WTC11 (cell line): Measurements from ENCODE around the gene KIAA1210. TPM values are rescaled to one million over a fixed set of nuclear protein-coding genes. Genes with fewer than 3 reads are reported as not detected.

ENCODE experiments used
- ATAC-seq: fragments of 200-7000 bp; cut with Tn5 transposase; 2 replicates; pipeline ENCODE4 v1.10.0; 2021; ENCODE audit warnings: mild to moderate bottlenecking, moderate library complexity
- CTCF ChIA-PET: fragments of 300-600 bp; sonication (Branson Sonifier 250); formaldehyde crosslinking; loops from one replicate; lab custom pipeline; 2021; ENCODE audit warnings: antibody characterized with exemption; lab: Charles Lee
- POLR2A ChIA-PET: fragments of 350-600 bp; sonication (Branson Sonifier 250); formaldehyde crosslinking; loops from one replicate; lab custom pipeline; 2021; ENCODE audit warnings: antibody characterized with exemption; lab: Charles Lee
- DNase-seq: peaks from one replicate; pipeline ENCODE4 v3.0.0; 2021; ENCODE audit warnings: low spot score
- H3K27ac Mint-ChIP-seq: 2 replicates; pipeline ENCODE4 v1.8.0; 2021; ENCODE audit warnings: mixed read lengths
- H3K27me3 Mint-ChIP-seq: 2 replicates; pipeline ENCODE4 v1.8.0; 2021; ENCODE audit warnings: low read depth, mild to moderate bottlenecking, moderate library complexity, mixed read lengths
- H3K36me3 Mint-ChIP-seq: 2 replicates; pipeline ENCODE4 v1.8.0; 2021; ENCODE audit warnings: mixed read lengths
- H3K4me1 Mint-ChIP-seq: 2 replicates; pipeline ENCODE4 v1.8.0; 2022; ENCODE audit warnings: mixed read lengths
- H3K4me3 Mint-ChIP-seq: 2 replicates; pipeline ENCODE4 v1.8.0; 2021; ENCODE audit warnings: mild to moderate bottlenecking, moderate library complexity, mixed read lengths
- H3K9me3 Mint-ChIP-seq: 2 replicates; pipeline ENCODE4 v1.8.0; 2021; ENCODE audit warnings: mixed read lengths
- AR ChIP-seq: fragments of 250-450 bp; sonication (Bioruptor Pico); IDR thresholded peaks from 2 replicates; pipeline ENCODE4 v1.9.0; 2021; ENCODE audit warnings: mild to moderate bottlenecking
- ATF6 ChIP-seq: sonication (generic); formaldehyde crosslinking; IDR thresholded peaks from 2 replicates; pipeline ENCODE4 v1.8.1; 2023; ENCODE audit warnings: mild to moderate bottlenecking, missing genetic modification reagents
- CBFB ChIP-seq: sonication (generic); formaldehyde crosslinking; IDR thresholded peaks from 2 replicates; pipeline ENCODE4 v1.8.1; 2022; ENCODE audit warnings: mild to moderate bottlenecking, low read depth, missing genetic modification reagents
- CREB1 ChIP-seq: sonication (generic); formaldehyde crosslinking; IDR thresholded peaks from 2 replicates; pipeline ENCODE4 v1.8.0; 2023; ENCODE audit warnings: mild to moderate bottlenecking, missing genetic modification reagents
- ERG ChIP-seq: fragments of 250-450 bp; sonication (Bioruptor Pico); IDR thresholded peaks from 2 replicates; pipeline ENCODE4 v1.8.0; 2021; ENCODE audit warnings: mild to moderate bottlenecking
- FOXP1 ChIP-seq: sonication (generic); formaldehyde crosslinking; IDR thresholded peaks from 2 replicates; pipeline ENCODE4 v1.8.0; 2022; ENCODE audit warnings: missing genetic modification reagents, mild to moderate bottlenecking, moderate library complexity, borderline replicate concordance
- IRF1 ChIP-seq: sonication (generic); formaldehyde crosslinking; IDR thresholded peaks from 2 replicates; pipeline ENCODE4 v1.8.0; 2023; ENCODE audit warnings: missing genetic modification reagents
- TP53 ChIP-seq: sonication (generic); formaldehyde crosslinking; IDR thresholded peaks from 2 replicates; pipeline ENCODE4 v1.8.1; 2023; ENCODE audit warnings: mild to moderate bottlenecking, missing genetic modification reagents
- ZNF425 ChIP-seq: fragments of 250-450 bp; sonication (Bioruptor Pico); conservative IDR thresholded peaks from 2 replicates; pipeline ENCODE4 v1.9.0; 2021; ENCODE audit warnings: mild to moderate bottlenecking
- total RNA-seq: library from RNA; stranded (reverse); gene quantifications from 3 replicates; pipeline ENCODE4 v1.2.3, GENCODE V29; 2021
- TF ChIP-seq, protein P1 (sequence below): sonication (generic); formaldehyde crosslinking; IDR thresholded peaks from 2 replicates; pipeline ENCODE4 v1.8.0; 2022; ENCODE audit warnings: mild to moderate bottlenecking, missing genetic modification reagents
- TF ChIP-seq, protein P2 (sequence below): fragments of 250-450 bp; sonication (Bioruptor Pico); IDR thresholded peaks from 2 replicates; pipeline ENCODE4 v1.9.0; 2021; ENCODE audit warnings: mild to moderate bottlenecking, borderline replicate concordance
- TF ChIP-seq, protein P3 (sequence below): sonication (generic); formaldehyde crosslinking; IDR thresholded peaks from 2 replicates; pipeline ENCODE4 v1.8.1; 2023; ENCODE audit warnings: mild to moderate bottlenecking, moderate library complexity, missing genetic modification reagents

The KIAA1210 gene
- total RNA-seq, 1 experiment from 2014 or later = not detected

GRCh38 chrX:119072744-119073143, 54.9 kb downstream of the KIAA1210 start, which contains the start of gene CT47C1:
Gene CT47C1, plus strand, starts transcription at chrX:119072993. Its CDS starts 233 bp downstream, at chrX:119073226.
- H3K36me3 Mint-ChIP-seq = no peaks in the 10 kb centered on the region
- no peak for TF ChIP-seq TP53
- TF ChIP-seq, protein P1, sequence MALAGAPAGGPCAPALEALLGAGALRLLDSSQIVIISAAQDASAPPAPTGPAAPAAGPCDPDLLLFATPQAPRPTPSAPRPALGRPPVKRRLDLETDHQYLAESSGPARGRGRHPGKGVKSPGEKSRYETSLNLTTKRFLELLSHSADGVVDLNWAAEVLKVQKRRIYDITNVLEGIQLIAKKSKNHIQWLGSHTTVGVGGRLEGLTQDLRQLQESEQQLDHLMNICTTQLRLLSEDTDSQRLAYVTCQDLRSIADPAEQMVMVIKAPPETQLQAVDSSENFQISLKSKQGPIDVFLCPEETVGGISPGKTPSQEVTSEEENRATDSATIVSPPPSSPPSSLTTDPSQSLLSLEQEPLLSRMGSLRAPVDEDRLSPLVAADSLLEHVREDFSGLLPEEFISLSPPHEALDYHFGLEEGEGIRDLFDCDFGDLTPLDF = no peak
- TF ChIP-seq CBFB (CRISPR knock-in tag) = no peak
- TF ChIP-seq IRF1 = no peak
- TF ChIP-seq, all 79 proteins: peak for 0
- ChIA-PET CTCF (no interaction called here), POLR2A (no interaction called here)
- Mint-ChIP-seq H3K4me3 (no peak within 1 kb of the TSS), H3K27me3 (peaks cover 4% of the 10 kb centered on the region; the same call in 1 of the 2 replicates), H3K9me3 (no peaks in the 10 kb centered on the region), H3K4me1 (no peaks in the 10 kb centered on the region), H3K27ac (no peak within 1 kb of the TSS)
- DNase-seq (no peak), ATAC-seq (no peak)

DNA sequence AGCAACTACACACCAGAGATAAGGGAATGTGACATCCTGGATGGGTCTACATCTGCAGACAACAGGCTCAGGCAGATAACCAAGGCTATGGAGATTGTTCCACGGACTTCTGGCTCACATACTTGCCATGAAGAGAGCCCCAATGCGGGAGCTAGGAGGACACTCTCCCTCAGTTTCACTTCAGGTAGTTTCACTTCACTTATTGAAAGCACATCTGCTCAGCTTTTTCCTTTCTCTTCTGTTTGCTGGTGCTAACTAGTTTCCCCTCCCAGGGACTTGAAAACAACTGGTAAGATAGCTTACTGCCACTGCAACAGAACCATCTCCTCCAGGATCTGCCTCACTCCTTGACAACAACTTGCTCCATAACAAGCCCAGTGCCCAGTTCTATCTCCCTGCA, 56.2 kb downstream of the KIAA1210 start:
- no peak overlapping the region for H3K27ac Mint-ChIP-seq
- no peaks in the 10 kb centered on the region for H3K4me1 Mint-ChIP-seq
- ATAC-seq = no peak
- no peaks in the 10 kb centered on the region for H3K9me3 Mint-ChIP-seq
- CTCF ChIA-PET = no interaction called here
- no peak for TF ChIP-seq CREB1
- POLR2A ChIA-PET = no interaction called here
- no peak overlapping the region for H3K4me3 Mint-ChIP-seq
- peaks cover 4% of the 10 kb centered on the region; the same call in 1 of the 2 replicates for H3K27me3 Mint-ChIP-seq
- no peak for DNase-seq
- H3K36me3 Mint-ChIP-seq = no peaks in the 10 kb centered on the region

- Mint-ChIP-seq H3K4me3 (no peak overlapping the region), H3K27ac (no peak overlapping the region), H3K36me3 (no peaks in the 10 kb centered on the region), H3K27me3 (peaks cover 4% of the 10 kb centered on the region; the same call in 1 of the 2 replicates), H3K4me1 (no peaks in the 10 kb centered on the region), H3K9me3 (no peaks in the 10 kb centered on the region)
- CTCF ChIA-PET = no interaction called here
- no peak for DNase-seq
- no peak for ATAC-seq
- POLR2A ChIA-PET = no interaction called here
- TF ChIP-seq TP53 (no peak), FOXP1 (CRISPR knock-in tag) (no peak), ERG (CRISPR knock-in tag) (no peak), ATF6 (CRISPR knock-in tag) (no peak), AR (CRISPR knock-in tag) (no peak), ZNF425 (no peak), CBFB (CRISPR knock-in tag) (no peak)
- TF ChIP-seq, protein P2, sequence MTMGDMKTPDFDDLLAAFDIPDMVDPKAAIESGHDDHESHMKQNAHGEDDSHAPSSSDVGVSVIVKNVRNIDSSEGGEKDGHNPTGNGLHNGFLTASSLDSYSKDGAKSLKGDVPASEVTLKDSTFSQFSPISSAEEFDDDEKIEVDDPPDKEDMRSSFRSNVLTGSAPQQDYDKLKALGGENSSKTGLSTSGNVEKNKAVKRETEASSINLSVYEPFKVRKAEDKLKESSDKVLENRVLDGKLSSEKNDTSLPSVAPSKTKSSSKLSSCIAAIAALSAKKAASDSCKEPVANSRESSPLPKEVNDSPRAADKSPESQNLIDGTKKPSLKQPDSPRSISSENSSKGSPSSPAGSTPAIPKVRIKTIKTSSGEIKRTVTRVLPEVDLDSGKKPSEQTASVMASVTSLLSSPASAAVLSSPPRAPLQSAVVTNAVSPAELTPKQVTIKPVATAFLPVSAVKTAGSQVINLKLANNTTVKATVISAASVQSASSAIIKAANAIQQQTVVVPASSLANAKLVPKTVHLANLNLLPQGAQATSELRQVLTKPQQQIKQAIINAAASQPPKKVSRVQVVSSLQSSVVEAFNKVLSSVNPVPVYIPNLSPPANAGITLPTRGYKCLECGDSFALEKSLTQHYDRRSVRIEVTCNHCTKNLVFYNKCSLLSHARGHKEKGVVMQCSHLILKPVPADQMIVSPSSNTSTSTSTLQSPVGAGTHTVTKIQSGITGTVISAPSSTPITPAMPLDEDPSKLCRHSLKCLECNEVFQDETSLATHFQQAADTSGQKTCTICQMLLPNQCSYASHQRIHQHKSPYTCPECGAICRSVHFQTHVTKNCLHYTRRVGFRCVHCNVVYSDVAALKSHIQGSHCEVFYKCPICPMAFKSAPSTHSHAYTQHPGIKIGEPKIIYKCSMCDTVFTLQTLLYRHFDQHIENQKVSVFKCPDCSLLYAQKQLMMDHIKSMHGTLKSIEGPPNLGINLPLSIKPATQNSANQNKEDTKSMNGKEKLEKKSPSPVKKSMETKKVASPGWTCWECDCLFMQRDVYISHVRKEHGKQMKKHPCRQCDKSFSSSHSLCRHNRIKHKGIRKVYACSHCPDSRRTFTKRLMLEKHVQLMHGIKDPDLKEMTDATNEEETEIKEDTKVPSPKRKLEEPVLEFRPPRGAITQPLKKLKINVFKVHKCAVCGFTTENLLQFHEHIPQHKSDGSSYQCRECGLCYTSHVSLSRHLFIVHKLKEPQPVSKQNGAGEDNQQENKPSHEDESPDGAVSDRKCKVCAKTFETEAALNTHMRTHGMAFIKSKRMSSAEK (CRISPR knock-in tag) = no peak
- TF ChIP-seq, protein P3, sequence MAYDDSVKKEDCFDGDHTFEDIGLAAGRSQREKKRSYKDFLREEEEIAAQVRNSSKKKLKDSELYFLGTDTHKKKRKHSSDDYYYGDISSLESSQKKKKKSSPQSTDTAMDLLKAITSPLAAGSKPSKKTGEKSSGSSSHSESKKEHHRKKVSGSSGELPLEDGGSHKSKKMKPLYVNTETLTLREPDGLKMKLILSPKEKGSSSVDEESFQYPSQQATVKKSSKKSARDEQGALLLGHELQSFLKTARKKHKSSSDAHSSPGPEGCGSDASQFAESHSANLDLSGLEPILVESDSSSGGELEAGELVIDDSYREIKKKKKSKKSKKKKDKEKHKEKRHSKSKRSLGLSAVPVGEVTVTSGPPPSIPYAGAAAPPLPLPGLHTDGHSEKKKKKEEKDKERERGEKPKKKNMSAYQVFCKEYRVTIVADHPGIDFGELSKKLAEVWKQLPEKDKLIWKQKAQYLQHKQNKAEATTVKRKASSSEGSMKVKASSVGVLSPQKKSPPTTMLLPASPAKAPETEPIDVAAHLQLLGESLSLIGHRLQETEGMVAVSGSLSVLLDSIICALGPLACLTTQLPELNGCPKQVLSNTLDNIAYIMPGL = no peak
- TF ChIP-seq, protein P1 = no peak
Observed at GRCh38 chrX:119069762-119070161, 57.9 kb downstream of the KIAA1210 start.
